Transverse colon (tissue), 4 donors: ENCODE measurements around the gene DTNBP1.

Experiments
- CTCF ChIP-seq, 5 experiments: fragments of 200-600 bp in 3 of 5; fragments of 450-650 bp in 2 of 5; sonication (generic) in 3 of 5; IDR thresholded peaks; 1 replicate in 2 of 5; 2 replicates in 3 of 5; pipeline ENCODE4 v1.5.1; 2016 to 2017; ENCODE audit warnings: antibody characterized with exemption in 5 of 5, inconsistent platforms in 3 of 5, mild to moderate bottlenecking in 2 of 5, moderate library complexity in 1 of 5
- POLR2A ChIP-seq: fragments of 450-650 bp; IDR thresholded peaks from one replicate; pipeline ENCODE4 v1.6.1; 2016; ENCODE audit warnings: antibody characterized with exemption, mild to moderate bottlenecking, moderate library complexity
- POLR2AphosphoS5 ChIP-seq, 3 donors: sonication (generic); formaldehyde crosslinking; IDR thresholded peaks; one replicate each; pipeline ENCODE4 v1.6.1; 2016; ENCODE audit warnings: antibody characterized with exemption in 3 of 3

- TF ChIP-seq CTCF (IDR thresholded peaks at IDR 0.05) (no peak), POLR2AphosphoS5 (IDR thresholded peaks at IDR 0.05) (no peak), POLR2A (no peak)
Measured at GRCh38 chr6:15620611-15621010, 42.2 kb downstream of the DTNBP1 start.
